GM18867 (cell line): ENCODE results near the gene TRIM46.

Experiments
- ATAC-seq: cut with Tn5 transposase; IDR thresholded peaks from one replicate; pipeline ENCODE4 v1.9.1; 2021; ENCODE audit warnings: mild to moderate bottlenecking, moderate library complexity; ENCODE audit not compliant: unreplicated experiment

TRIM46 gene

DNA sequence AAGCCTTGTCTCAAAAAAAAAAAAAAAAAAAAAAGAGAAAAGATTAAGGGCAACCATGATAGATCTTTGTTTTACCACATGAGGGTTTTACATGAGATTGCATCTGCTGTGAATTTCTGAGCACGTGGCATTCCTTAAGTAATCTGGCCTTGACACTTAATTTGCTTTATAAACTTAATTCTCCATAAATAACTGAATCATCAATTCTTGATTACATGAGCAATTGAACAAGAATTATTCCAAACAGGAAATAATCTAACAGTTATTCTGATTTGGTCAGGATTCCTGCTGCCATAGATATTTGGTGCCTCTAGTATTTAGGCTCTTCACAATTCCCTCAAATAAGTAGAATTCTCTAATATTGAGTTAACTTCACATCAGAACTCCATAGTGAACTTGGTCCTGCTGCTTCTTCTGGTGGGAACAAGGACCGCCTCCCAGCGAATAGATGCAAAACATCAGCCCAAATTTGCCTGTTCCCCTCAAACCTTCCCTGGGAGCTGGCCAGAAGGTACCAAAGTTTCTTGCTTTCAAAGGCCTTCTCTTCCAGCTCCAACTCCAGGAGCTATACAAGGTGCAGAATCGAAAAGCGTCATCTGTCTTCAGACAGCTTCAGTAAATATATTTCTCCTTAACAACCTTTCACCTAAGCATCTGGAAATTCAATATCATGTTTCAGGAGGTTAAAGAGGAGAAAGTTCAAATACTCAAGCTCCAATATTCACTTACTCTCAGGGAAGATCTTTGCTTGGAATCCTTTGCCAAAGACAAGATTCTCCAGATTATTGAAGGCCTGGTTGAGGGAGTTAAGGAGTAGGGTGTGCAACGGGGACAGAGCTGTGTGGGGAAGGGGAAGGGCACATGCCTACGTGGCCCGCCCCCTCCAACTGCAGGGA, 1.6 kb upstream of the TRIM46 start:
- ATAC-seq: peak; percentile 15

DNA sequence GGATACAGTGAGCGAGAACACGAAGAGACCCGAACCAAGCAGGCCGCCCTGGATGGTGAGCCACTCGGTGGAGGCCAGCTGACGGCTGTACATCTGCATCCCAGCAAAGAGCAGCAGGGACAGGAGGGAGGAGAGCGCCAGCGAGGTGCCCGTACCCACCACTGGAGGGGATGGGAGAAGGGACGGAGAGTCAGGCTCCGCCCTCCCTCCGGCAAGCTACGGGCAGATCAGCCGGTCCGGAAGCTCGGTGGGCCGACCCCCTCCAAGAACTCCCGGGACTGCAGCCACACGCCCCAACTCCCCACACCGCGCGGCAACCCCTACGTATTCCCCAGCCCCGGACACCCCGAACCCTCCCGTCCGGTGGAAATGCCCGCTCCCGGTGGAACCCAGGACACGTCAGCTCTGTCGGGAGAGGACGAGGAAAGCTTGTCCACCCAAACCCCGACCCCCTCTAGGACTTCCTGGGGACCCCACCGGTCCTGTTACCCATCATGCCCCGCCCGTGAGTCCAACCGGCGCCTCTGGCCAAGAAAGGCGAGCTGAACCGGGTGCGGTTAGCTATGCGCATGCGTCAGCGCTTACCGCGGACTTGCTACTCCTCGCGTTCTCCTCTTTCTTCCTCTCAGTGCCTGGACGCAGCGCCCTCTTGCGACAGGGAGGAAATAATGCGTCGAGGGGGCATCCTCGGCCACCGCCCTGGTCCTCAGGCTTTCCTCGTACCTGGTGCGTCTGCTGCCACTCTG, 744 bp upstream of the TRIM46 start, which contains the start of gene KRTCAP2:
TSS of gene KRTCAP2 (minus strand) at position 573 of the 746 bp plus-strand sequence. CDS start at position 493, 80 bp downstream.
- ATAC-seq: peak; percentile 65

DNA sequence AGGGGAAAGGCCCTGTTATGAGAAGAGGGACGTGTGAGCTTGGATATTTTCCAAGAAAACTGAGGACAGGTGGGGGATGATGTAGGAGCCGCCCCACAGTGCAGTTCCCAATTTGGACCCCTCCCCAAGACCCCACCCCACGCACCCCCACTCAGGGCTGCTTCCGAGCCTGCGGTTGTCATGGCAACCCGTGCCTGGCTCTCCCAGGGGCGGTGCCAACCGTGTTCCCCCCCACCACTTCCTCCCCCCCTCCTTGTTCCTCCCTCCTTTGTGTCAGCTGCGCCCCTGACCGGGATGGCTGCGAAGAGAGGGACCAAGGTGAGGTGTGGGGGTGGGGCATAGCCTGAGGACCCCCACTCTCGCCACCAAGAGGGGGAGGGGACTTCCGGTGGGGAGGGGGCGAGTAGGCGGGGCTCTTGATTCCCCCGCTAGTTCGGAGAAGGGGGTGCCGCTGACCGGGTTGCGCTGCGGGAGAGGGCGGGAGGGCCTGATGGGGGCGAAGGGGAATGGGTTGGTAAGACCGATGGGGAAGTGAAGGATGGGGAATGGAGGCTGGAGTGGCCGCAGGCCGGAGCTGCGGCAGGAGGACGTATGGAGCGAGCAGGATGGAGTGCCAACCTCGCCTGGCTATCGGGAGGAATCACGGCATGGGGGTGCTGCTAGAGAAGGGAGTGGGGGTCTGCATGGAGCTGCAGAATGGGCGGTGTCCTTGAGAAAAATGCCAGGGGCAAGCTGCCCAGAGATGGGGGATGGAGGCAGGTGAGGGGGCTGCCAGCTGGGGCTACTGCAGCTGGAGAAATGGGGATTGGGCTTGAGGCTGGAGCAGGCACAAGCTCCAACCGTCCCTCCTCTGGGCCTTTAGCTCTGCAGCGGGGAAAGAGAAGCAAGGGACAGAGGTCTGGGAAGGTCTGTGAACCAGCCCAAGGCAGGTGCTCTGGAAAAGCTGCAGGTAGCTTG, 953 bp downstream of the TRIM46 start:
- no peak for ATAC-seq

DNA sequence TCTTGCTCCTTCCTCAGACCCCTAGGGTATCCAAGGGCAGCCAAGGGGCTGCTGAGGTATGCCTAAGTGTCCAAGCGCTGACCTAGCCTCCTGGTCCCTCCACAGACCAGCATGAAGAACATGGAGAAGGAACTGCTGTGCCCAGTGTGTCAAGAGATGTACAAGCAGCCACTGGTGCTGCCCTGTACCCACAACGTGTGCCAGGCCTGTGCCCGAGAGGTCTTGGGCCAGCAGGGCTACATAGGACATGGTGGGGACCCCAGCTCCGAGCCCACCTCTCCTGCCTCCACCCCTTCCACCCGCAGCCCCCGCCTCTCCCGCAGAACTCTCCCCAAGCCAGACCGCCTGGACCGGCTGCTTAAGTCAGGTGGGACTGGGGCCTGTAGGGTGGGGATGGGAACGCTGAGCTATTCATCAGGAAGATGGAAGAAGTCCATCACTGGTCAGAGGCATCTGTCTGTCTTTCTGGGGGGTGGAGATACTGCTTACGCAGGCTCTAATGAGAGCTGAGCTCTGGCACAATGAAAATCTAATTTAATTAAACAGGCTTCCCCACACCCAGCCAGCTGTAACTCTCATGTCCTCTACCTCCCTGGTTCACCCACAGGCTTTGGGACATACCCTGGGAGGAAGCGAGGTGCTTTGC, 1.8 kb downstream of the TRIM46 start:
- ATAC-seq: no peak

DNA sequence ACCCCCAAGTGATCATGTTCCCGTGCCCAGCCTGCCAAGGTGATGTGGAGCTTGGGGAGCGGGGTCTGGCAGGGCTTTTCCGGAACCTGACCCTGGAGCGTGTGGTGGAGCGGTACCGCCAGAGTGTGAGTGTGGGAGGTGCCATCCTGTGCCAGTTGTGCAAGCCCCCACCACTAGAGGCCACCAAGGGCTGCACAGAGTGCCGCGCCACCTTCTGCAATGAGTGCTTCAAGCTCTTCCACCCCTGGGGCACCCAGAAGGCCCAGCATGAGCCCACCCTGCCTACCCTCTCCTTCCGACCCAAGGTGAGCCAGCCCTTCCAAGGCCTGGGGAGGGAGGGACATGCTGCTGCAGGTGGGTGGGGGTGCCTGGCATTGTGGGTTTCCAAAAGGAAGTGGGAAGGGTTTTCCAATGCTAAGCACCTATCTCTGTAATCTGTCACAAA, 2.3 kb downstream of the TRIM46 start:
- no peak for ATAC-seq

DNA sequence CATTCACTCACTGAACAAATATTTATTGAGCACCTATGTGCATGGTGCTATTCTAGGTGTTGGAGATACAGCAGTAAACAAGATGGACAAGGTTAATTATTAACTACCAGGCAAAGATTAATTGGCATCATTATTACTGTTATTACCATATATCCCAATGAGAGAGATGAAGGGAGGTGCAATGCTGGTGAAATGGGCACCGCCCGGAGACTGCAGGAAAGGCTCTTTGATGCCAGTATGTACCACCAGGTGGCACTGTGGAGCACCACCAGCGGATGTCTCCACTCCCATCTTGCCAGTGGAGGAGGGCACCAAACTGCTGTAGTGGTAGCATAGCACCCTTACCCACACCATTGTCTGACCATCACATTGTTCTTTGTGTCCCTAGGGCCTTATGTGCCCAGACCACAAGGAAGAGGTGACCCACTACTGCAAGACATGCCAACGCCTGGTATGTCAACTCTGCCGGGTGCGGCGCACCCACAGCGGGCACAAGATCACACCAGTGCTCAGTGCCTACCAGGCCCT, 3.0 kb downstream of the TRIM46 start:
- no peak for ATAC-seq

DNA sequence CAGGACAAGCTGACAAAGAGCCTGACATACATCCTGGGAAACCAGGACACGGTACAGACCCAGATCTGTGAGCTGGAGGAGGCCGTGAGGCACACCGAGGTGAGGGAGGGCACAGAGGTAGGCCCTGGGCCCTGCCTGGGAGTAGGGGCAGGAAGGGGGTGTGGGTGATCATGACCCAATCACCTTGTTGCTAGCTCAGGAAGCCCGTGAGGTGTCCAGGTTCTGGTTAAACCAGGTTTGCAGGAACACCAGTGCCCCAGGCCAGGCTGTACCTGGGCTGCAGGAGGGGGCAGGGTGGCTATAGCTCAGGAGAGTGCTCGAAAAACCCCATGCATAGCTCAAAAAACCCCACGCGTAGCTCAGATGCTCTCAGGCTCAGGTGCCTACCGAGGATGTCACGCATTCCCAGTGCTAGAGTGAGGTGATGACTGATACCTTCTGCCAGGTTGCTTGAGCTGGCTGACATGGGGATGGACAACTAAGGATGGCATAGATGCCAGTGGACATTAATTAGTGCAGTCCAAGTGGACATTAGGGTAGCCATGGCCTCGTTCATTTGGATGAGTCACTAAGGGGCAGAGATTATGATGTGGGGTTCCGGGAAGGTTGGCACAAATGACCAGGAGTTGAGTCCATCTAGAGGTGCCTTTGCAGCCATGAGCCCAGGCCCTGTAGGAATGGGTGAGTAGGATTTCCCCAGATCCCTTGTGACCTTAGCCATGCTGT, 3.7 kb downstream of the TRIM46 start:
- ATAC-seq: no peak

DNA sequence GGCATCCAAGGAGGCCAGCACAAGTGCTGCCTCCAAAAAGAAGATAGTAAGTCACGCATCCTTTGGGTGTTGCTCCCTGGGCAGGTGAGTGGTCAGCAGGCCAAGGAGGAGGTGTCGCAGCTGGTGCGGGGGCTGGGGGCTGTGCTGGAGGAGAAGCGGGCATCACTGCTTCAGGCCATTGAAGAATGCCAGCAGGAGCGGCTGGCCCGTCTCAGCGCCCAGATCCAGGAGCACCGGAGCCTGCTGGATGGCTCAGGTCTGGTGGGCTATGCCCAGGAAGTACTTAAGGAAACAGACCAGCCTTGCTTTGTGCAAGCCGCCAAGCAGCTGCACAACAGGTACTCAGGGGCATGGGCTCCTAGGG, 4.3 kb downstream of the TRIM46 start:
- ATAC-seq: no peak

DNA sequence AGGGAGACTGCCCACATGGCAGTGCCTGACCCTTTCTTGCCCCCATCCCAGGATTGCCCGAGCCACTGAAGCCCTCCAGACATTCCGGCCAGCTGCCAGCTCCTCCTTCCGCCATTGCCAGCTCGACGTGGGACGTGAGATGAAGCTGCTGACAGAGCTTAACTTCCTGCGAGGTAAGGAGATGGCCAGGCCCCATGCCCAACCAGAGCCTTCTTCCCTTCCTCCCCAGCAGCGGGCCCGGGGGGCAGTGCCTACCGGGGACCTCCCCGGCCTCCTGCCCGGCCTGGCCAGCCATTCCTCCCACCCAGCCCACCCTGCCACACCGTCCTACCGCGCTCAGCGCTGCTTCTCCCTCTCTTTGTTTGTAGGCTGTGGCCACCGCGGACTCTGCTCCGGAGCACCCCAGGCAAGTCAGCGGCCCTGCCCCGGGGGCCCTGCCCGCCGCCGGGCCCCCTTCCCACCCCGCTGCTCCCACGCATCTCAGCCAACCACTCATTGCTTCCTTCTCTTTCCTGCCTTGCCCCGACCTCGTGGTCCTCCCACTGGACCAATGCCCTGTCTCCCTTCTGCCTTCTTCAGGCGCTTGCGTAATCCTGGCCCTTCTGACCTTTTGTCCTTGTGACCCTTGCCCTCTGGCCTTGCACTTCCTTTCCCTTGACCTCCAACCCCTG, 4.9 kb downstream of the TRIM46 start:
- ATAC-seq: no peak

DNA sequence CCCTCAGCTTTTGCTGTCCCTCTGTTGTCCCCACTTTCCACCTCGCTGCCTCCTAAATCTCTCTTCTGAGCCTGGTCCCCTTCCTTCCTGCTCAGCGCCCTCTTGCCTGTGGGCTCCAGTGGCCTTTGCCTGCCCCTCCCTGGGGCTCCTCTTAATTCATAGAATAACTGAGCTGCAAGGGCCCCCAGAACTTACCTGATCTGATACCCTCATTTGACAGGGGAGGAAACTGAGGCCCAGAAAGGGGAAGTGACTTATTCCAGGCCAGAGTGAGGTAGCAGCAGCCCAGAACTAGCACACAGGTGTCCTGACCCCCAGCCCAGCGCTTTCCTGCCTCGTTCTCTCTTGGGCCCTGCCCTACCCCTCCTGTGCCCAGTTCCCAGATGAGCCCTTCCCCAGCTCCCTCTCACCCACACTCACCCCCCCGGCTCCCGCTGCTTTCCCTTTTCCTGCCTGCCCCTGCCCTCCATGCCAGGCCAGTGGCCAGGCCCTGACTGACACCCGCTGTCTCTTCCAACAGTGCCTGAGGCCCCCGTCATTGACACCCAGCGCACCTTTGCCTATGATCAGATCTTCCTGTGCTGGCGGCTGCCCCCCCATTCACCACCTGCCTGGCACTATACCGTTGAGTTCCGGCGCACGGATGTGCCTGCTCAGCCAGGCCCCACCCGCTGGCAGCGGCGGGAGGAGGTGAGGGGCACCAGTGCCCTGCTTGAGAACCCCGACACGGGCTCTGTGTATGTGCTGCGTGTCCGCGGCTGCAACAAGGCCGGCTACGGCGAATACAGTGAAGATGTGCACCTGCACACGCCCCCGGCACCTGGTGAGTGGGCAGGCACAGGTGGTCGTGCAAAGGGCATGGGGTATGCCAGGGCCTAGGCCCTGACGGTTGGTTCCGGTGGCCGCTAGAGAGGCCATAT, 5.7 kb downstream of the TRIM46 start:
- ATAC-seq: no peak

DNA sequence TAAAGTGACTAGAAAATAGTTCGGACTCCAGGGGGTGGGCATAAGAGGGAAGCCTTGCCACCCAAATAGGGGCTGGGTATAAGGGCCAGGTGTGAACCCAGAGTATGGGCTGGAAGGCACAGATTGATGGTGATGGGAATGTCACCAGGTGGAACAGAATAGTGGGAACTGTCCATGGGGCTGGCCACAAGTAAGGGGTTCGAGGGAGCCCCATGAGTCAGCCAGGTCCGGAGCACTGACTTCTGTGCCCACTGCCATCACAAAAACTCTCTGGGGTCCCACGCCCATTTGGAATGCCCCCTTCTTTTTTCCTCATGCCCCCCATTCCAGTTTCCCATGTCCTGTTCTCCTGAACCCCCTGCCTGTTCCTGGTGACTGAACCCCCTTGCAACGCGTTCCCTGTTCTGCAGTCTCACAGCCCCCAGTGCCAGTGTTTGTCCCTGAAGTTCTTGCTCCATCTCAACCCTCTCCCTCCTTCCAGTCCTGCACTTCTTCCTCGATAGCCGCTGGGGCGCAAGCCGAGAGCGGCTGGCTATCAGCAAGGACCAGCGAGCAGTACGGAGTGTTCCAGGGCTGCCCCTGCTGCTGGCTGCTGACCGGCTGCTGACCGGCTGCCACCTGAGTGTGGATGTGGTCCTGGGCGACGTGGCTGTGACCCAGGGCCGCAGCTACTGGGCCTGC, 7.9 kb downstream of the TRIM46 start:
- ATAC-seq: no peak

DNA sequence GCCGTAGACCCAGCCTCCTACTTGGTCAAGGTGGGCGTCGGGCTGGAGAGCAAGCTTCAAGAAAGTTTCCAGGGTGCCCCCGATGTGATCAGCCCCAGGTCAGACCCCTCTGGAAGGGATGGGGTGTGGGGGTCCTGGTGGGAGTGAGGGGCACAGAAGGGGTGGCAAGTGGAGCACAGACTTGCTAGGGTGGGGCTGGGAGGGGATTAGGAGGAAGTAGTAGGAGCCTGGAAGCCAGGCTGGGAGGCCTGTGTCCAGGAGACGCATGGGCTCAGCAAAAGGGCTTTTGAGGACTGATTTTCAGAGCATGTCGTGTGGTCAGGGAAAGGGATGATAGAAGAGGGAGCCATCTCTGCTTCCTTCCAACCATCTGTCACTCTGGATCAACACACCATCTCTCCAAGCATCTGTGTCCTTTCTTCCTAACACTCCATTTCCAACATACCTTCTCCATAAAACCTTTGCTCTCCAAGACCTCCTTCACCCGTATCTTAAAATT, 8.5 kb downstream of the TRIM46 start:
- no peak for ATAC-seq

DNA sequence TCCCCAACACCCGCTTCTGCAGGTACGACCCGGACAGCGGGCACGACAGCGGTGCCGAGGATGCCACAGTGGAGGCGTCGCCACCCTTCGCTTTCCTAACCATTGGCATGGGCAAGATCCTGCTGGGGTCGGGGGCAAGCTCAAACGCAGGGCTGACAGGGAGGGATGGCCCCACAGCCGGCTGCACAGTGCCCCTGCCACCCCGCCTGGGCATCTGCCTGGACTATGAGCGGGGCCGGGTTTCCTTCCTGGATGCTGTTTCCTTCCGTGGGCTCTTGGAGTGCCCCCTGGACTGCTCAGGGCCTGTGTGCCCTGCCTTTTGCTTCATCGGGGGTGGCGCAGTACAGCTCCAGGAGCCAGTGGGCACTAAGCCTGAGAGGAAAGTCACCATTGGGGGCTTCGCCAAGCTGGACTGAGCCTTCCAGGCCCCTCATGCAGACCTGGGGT, 10.1 kb downstream of the TRIM46 start:
- no peak for ATAC-seq

DNA sequence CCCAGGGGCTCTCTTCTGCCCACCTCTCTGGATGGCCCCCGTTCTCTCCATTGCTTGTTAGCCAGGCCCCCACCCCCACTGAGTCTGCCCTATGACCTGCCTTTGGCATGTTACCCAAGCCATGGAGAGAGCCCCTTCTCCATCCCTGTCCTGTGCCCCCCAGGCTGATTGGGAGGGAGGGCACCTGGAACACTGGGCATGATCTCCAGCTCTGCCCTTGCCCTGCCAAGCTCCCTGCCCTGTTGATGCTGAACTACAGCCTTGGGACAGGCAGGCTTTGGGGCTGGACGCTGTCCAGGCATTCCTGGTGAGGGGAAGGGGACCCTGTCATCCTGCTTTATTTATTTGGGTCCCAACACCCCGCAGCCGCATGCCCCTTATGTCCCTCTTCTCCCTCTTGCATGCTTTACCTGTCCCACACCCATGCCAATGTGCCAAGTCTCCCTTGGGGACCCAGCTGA, 10.7 kb downstream of the TRIM46 start:
- no peak for ATAC-seq

DNA sequence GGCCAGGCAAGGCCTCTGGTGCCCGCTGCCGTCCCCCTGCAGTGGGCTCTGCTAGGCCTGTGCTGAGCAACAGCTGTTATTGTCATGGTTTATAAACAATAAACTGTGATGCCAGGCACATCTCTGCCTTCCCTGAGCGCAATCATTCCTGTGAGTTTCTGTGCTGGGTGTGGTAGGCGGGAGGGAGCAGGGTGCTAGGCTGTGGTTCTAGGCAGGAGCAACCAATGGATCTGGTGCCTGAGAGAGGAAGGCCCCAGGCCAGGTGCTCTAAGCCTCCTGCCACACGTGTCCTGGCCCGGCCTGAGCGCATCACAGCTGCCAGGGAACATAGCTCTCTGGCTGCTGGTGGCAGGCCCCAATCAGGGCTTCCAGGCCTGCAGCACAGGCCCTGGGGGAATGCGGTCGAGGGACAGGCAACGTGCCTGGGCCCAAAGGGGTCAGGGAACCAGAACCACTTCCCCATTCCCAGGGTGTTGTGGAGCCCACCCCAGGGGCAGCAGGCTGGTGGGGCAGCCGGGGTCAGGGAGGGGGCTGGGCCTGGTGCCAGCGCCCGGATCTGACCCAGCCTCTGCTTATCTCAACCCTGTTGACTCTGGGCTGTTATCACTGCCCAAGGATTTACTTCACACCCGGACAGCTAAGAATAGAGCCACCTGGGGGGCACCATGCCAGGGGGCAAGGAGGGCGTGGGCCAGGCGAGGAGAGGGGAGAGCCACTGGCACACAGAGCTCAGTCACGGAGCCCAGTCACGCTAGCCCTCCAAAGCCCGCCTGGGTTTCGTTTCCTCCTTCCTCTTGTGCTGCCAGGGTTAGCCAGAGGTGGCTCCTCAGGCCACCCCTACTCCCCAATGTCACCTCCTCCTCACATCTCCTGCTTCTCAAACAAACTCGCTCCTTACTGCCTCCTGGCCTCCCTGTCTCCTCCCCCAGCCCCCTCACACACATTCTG, 11.5 kb downstream of the TRIM46 start:
- ATAC-seq: peak; percentile 77

DNA sequence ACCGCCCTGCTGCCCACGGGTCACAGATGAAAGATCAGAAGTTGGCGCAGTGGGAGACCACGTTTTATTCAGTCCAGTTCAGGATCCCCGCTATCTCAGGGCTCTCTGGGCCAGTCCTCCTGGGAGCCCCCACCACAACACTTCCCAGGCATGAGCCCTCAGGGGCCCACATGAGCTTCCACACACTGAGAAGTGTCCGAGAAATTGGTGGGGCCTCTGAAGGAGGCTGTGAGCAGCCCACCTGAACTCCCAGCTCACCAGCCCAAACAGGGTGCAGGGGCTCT, 12.1 kb downstream of the TRIM46 start:
- no peak for ATAC-seq
